GM03348 (cell line): ENCODE results near the gene VPS54.

Source experiments
- DNase-seq: peaks from one replicate; pipeline ENCODE4 v3.0.0; 2012; ENCODE audit warnings: low spot score

The VPS54 gene, protein sequence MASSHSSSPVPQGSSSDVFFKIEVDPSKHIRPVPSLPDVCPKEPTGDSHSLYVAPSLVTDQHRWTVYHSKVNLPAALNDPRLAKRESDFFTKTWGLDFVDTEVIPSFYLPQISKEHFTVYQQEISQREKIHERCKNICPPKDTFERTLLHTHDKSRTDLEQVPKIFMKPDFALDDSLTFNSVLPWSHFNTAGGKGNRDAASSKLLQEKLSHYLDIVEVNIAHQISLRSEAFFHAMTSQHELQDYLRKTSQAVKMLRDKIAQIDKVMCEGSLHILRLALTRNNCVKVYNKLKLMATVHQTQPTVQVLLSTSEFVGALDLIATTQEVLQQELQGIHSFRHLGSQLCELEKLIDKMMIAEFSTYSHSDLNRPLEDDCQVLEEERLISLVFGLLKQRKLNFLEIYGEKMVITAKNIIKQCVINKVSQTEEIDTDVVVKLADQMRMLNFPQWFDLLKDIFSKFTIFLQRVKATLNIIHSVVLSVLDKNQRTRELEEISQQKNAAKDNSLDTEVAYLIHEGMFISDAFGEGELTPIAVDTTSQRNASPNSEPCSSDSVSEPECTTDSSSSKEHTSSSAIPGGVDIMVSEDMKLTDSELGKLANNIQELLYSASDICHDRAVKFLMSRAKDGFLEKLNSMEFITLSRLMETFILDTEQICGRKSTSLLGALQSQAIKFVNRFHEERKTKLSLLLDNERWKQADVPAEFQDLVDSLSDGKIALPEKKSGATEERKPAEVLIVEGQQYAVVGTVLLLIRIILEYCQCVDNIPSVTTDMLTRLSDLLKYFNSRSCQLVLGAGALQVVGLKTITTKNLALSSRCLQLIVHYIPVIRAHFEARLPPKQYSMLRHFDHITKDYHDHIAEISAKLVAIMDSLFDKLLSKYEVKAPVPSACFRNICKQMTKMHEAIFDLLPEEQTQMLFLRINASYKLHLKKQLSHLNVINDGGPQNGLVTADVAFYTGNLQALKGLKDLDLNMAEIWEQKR

DNA sequence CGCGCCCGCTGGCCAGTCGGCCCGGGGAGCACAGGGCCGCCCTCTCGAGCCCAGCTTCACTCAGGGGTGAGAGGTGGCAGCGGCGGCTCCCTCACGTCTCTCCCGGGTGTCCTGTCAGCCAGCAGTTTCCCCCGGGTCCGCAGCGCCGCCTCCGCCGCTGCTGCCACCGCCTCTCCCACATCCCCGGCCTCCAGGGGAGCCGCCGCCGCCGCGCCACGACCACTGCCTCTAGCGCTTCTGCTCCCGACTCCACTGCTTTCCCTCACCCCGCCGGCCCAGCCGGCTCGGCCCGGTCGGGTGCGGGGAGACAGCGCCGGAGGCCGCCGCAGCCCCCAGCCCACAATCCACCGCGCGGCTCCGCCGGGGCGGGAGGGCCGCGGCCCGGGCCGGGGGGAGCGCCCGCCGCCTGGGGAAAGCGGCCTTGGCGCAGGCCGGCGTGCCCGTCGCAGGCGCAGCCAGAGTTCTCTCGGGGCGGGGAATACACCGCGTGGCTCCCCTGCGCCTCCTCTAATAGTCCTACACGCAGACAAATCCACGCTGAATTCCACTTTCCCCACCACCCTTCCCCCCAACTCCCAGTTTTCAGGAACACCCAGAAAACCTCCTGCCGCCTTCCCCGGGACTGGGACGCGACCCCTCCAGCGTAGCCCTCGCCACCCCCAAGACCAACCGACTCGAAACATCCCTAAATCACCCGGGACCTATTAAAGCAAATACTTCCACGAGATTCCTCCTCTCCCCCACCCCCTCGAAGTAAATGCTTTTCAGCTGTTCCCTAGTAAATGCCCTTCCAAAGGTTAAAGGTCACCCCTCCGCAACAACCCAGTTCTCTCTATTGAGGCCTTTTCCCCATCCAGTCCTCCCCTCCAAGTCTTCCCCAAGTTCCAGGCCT is at the start of gene VPS54:
VPS54 (minus strand) TSS at position 346 of the 892 bp plus-strand sequence. CDS start 35,429 bp downstream, outside the sequence.
- DNase-seq = peak; percentile 85

DNA sequence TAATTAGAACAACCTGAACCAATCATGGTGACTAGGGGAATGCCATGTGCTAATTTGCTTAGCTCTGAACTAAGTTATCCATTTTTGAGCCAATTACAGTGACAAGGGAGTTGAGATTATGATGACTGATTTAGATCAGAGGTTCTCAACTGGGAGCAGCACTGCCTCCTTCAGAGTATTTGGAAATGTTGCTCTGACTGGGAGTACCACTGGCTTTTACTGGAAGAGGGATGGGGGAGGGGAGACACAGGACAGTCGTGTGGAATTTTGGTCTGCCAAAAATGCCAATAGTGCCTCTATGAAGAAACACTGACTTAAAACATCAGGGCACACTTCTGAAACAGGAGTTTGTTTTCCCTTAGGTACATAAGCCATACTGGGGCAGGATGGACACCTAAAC is 48.1 kb upstream of the VPS54 start:
- DNase-seq = no peak

DNA sequence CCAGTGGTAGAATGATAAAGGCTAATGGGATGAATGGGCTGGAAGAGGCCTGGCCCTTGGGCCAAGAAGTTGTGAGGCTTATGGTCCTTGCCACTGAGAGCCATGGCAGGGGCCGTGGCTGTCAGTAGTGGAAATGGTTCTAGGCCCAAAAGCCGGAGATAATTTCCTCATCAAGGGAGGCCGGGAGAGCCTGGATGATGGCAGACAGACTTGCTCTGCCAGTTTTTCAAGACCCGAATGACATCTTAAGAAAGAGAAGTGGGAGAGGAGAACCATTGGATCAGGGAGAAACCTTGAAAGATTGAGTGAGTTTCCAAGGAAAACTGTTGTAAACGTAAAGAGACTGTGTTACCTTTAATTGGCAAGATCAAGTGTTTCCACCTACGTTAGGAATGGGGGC is 46.3 kb upstream of the VPS54 start:
- DNase-seq = no peak

DNA sequence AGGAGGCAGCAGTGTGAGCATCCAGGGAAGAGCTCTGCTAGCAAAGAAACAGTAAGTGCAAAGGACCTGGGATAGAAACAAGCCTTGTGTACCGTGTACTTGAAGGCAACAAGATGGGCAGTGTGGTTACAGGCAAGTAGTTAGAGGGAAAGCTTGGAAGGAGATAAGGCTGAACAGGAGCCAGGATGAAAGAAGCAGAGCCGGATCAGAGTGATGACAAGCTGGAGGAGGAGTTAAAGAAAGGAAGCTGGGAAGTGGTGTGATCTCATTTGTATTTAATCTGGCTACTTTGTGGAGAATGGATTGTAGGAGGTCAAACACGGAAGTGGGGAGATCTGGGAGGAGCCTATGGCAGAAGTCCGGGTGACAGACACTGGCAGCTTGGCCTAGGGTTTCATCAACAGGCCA is 44.7 kb upstream of the VPS54 start:
- DNase-seq = peak; percentile 13

DNA sequence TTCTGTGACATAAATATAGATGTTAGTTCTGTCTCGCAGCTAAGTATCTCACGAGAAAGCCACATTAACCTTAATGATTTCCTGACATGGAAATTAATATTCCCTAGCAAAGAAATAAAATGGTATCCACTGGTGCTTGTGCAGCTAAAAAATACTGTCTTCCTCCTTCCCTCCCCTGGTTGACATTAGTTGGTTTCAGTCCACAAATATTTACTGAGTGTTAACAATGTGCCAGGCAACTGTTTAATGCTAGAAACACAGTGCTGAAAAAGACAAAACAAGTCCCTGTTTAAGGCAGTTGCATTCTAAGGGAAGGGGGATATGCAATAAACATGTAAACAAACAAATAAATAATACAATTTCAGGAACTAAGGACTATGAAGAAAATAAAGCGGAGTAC is 44.2 kb upstream of the VPS54 start:
- no peak for DNase-seq

DNA sequence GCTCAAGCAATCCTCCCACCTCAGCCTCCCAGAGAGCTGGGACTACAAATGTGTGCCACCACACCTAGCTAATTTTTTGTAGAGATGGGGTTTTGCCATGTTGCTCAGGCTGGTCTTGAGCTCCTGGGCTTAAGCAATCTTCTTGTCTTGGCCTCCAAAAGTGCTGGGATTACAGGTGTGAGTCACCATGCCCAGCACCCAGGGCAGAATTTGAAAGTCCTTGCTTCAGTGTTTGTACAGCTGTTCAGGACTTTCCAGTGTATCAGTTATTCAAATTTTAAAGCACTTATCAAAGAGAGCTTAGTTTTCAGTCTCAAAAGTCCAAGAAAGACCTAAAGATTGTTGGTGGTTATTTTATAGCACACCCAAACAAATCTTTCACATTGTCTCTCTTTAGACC is 43.6 kb upstream of the VPS54 start:
- DNase-seq = no peak

DNA sequence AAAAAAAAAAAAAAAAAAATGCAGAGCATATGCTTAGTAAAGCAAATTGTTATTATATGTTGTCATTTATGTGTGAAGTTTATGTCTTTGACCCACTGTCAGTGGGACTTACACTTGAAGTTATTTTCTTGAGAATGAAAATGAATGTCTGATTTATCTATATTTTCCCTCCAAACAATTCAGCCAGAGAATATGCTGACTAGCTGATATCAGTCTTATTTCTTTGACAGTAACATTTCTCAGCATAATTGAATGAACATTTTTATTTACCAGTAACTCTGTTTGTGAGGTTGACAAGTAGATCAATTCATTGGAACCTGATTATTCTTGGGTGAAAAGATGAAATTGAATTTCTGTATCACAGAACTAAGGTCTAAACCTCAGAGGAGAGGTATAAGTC is 40.0 kb upstream of the VPS54 start:
- DNase-seq = no peak

DNA sequence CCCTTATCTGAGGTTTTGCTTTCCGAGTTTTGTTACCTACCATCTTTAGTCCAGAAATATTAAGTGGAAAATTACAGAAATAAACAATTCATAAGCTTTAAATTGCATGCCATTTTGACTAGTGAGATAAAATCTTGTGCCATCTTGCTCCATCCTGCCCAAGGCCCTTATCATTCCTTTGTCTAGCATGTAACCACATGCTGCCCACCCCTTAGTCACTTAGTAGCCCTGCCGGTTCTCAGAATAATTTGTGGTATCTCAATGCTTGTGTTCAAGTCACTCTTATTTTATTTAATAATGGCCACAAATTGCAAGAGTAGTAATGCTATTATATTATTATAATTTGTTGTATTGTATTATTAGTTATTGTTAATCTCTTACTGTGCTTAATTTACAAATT is 36.8 kb upstream of the VPS54 start:
- DNase-seq = no peak

DNA sequence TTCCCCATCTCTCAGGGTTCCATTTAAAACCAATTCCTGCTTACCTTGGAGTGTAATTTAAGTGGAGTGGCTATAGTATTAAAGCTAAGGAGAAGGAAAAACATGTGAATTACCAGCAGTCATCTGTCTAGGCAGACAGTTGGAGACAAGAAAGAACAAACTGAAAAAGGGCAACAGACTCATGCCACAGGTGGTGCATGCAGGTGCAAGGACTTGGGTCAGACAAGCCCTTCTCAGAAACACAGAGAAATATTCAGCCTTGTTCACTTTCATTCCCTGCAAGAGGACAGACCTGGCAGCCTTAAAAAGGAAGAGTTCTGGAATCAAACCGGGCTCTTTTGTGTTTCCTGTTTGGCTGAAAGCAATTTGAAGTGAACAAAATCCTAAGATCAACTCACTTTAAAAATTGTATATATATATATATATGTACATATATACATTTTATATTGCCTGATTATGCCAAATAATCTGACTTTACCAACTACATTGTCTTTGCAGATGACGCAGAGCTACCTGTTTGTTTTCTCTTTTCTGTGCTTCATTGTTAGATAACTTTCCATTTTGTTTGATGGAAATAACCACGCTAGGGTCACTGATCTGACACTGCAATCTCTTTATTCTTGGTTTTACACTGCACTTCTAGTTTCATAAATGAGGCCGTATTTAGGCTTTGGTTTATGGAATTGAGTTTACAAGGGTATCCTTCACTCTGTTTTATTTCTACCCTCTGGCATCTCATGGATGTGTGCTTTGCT is 35.1 kb upstream of the VPS54 start:
- no peak for DNase-seq

DNA sequence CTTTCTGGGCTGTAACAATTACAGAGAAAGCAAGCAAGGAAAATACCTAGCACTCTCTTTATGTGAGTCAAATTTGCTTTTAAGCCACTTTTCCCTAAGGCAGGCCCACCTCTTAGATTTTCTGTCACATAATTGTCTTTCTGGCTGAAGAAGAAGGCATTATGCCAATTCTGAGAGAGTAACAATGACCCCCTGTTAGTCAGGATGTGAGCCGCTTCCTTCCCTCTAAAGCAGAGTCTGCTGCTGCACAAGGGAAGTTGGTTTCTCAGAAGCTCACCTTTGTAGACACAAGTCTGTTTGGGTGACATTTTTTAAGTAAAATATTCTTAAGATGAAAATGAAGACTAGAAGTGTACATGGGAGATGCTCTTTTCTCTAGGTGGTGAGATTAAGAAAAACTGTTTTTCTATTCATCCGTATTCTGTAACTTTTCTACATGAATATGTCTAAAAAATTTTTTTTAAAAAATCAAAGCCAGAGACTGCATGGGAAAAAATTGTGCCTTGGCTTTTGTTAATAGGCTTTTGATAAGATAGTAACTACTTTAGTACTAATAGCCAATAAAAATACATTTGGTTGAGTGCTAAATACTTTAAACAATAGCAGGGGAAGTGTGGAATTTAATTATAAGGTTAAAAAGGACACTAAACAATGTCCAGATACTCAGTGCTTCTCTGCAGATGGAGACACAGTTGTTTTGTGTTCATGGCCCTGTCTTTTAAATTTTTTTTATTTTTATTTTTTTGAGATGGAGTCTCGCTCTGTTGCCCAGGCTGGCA is 33.4 kb upstream of the VPS54 start:
- no peak for DNase-seq

DNA sequence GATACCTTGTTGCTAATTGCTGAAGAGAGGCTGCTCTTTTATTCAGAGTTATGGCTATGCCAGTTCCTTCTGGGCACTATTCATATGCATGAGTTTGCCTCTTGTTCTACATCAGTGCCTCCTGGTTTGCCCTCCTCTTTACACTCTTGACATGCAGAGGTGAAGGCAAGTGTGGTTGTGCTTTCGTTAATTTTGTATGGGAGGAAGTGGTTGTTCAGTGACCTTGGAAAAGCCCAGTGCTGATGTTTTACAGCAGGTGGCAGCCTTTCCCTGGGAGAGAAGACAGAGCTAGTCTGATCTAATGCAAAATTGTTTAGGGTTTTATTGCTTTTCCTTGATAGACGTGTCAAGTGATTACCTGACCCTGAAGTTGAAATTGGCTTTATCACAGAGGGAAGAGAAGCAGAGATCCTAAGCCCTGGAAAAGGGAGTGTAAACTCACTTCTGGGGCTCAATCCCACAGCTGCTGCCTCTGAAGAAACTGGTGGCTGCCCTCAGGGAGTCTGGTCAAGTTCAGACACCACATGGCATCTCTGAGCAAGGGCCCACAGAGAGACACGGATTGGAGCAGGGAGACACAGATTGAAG is 30.5 kb upstream of the VPS54 start:
- DNase-seq = peak; percentile 83

DNA sequence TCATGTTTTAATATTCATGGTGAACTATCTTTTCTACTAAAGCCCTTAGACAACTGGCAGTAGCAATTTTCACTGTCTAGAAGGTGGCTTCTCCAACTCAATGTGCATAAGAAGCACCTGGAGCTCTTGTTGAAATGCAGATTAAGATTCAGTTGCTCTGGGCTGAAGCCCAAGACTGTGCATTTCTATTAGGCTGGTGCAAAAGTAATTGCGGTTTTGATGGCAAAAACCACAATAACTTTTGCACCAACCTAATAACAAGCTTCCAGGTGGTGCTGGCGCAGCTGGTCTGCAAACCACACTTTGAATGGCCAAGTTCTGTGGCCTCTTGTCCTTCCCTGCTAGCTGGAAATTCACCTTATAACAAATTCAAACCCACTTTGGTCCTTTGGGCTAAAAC is 26.7 kb upstream of the VPS54 start:
- DNase-seq = no peak

DNA sequence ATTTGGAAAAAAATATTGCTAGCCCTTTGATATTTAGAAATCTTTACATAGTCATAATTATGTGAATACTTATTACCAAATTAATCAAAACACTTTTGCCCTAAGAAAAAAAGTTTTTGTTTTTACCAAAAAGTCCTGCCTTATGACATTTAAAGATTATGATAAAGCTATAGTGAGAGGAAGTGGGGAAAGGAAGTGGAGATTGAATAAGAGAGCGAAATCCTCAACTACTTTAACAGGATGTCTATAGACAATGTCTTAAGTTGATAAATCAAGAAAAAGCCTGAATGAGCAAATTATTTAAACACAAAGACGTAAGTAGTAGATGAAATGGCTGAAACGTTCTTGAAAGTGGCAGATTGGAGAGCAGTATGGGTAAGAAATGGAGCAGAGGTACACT is 20.9 kb upstream of the VPS54 start:
- no peak for DNase-seq

DNA sequence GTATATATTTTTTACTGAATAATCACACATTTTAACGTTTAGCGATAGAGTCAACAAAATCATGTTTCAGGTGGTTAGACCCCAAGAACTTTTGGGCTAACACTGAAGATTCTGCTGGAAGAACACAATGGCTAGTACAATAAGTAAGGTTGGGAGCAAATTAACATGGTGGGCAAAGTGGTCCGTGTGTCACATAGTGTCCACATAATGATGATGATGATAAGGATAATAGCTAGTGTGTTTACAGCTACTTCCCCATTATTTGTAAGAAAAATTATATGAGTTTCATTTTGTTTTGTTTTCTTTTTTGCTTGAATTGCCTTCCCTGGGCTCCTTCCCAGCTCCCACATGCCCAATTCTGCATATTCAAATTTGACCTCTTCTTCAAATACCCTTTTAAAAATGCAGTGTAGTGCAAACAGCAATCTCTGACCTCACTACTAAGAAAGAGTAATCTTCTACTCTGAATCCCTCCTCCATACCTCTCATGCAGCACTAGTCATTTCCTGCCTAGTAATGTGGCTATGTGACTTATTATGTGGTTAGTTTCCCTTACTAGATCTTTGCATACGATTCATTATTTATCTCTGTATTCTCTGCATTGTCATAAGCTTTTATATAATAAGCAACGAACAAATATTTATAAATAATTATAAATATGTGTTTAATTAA is 16.9 kb upstream of the VPS54 start:
- peak; percentile 56 for DNase-seq

DNA sequence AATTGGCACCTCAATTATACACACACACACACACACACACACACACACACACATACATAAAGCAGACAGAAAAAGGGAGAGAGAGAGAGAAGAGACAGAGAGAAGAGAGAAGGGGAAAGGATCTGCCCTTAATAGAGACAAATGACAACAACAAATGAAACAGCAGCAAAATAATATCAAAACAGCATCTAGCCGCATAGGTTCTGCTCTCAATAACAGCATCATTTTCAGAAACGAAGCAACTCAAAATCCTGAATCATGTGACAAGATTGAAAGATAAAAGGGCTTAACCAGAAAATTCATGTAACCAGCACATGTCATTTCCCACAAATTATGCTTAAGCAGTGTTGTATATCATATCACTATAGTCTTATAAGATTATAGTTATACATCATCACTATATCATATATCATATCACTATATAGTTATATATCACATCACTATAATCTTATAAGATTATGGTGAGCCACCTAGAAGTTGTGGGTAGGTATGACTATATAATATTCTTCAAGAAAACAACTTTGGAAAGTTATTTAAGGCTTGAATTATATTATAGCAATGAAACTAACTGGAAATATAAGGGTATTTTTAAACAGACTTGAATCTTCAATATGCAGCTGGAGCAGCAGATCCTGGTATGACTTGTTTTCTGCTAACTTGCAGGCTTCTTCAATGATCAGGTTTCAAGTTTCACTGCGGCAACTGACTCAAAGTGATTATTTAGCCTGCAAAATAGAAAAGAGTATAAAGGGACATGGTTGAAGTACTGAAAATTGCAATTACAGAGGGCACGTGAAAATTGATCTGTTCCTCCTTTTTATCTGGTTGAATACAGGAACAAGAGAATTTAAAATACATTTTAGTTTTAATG is 16.1 kb upstream of the VPS54 start:
- no peak for DNase-seq

DNA sequence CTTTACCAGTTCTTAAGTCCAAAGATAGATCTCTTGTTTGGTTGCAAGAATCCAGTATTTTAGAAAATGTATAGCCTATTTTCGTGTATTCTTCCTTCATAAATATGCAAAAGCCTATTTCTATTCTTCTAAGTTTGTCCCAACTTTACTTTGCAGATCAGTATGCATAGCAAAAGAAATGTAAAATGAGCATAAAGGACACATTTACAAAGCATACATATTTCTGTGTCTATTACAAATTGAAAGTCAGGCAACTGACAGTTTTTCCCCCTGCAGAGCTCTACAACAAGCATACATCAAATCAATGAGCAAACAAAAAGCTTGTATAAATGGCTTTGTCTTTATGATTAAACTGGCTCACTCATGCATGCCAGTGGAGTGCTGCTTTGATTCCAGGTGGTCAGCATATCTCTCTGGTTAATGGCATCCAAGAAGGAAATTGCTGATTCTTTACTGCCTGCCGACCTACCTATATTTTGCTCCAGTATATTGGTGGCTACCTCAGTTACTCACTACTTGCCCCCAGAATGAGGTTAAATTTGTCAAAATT is 10.0 kb upstream of the VPS54 start:
- no peak for DNase-seq

DNA sequence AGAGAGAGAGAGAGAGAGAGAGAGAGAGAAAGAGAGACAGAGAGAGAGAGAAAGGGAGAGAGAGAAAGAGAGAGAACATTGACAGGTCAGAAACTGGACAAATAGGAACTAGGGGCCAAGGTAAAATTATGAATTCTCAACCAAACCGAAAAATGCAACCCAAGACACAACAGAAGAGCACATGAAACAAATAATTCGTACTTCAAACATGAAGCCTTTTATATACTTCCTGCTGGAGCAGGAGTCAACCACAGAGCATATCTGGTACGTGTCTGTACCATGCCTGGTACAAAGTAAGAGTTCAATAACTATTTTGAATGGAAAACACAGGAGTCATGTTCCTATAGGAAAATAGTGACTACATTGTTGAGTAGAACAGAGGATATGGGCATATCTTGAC is 6.5 kb upstream of the VPS54 start:
- no peak for DNase-seq

DNA sequence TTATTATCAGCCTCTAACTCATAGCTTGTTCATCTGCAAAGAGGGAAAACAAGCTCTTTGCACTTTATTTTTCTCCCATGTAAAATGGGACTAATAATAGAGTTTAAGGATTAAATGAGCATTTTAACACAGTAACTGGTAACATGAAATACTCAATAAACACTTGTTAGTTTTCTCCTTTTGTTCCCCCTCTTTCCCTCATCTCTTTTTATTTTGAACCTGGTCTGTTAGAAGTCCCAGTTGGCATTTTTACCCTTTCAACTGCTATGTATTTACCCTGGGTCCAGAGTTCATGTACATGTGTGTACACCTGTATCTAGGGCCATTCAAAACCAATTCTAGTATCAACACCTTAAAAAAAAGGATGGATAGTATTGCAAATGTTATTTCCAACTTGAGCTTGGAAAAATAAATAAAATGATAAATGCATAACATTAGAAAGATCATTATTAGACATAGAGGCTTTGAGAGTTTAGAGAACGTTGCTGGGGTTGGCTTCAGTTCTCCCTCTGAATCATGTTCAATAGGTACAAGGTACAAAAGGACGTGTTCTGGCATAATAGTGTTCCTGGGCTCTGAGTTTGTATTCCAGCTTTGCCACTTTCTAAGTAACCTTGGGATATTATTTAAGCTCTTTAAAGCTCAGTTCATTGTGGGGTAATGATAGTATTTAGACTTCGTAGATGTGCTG is 5.2 kb upstream of the VPS54 start:
- no peak for DNase-seq
